ENCODE data around the gene COLEC12. TPM values are rescaled to one million over a fixed set of nuclear protein-coding genes. Genes with fewer than 3 reads are reported as not detected.

COLEC12 gene
- total RNA-seq, 2 donors from 2014 or later = not detected

DNA sequence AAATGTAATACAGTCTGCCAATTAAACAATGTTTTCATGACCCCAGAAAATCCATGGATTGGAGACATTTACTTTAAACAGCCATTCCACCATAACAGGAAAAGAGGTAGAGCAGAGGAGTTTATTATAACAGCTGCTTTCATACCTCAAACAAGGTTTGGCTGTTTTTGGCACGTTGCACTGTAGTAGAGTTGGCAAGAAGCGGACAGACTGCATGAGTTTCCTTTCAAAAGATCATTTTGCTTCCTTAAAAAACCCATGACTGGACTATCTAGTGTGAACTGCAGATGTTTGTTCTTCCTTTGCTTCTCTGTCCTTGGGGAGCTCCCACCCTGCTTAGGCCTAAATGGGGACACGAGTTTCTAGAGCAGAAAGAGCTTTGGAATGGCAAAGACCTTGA lies 124.2 kb downstream of the COLEC12 start:
- H3K36me3 Mint-ChIP-seq = no peaks in the 10 kb centered on the region
- DNase-seq (ENCODE audit: low spot score in 2 of 2) = no peak
- ATAC-seq = no peak
- no peak overlapping the region for H3K27ac Mint-ChIP-seq
- no peaks in the 10 kb centered on the region for H3K9me3 Mint-ChIP-seq

DNA sequence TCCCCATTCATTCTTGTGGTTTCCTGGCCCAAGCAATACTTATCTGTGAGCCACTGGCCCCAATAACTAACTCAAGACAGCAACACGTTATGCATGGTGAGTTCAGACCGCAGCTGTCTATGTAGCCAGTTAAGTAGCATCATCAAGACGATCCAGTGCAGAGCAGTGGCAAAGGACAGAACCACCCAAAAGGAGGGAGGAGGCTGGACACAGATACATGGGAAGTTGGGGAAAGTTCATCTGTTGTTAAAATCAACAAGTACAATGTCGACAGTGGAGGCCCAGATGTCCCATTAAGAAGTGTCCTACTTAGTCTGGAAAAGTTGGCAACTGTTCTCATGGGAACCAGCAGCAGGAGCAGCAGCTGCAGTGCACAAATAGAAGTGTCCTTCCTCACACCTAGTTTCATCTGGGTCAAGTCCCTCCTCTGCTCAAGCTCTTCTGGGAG lies 125.8 kb downstream of the COLEC12 start:
- no peak overlapping the region for H3K27ac Mint-ChIP-seq
- no peak for DNase-seq (ENCODE audit: low spot score in 2 of 2)
- H3K36me3 Mint-ChIP-seq = no peaks in the 10 kb centered on the region
- H3K9me3 Mint-ChIP-seq = no peaks in the 10 kb centered on the region
- no peak for ATAC-seq

DNA sequence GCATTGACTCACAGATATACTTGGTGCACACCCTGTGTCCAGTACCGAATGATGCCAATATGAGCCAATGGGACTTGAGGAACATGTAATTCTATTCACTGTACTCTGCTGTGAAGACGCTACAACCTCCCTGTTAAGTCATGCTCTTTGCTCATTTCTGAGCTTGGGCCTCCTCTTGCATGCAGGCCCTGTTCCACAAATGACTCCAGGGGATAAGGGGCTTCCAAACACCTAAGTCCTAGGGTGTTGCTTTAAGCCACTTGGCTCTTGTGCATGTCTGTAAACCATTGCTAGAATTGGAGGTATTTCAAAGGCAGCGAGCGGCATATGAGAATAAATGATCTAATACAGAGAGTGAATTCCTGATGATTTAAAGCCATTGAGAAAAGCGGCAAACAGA lies 126.7 kb downstream of the COLEC12 start:
- Mint-ChIP-seq H3K9me3 (no peaks in the 10 kb centered on the region), H3K36me3 (no peaks in the 10 kb centered on the region), H3K27ac (no peak overlapping the region)
- DNase-seq (ENCODE audit: low spot score in 2 of 2) = no peak
- ATAC-seq = no peak

DNA sequence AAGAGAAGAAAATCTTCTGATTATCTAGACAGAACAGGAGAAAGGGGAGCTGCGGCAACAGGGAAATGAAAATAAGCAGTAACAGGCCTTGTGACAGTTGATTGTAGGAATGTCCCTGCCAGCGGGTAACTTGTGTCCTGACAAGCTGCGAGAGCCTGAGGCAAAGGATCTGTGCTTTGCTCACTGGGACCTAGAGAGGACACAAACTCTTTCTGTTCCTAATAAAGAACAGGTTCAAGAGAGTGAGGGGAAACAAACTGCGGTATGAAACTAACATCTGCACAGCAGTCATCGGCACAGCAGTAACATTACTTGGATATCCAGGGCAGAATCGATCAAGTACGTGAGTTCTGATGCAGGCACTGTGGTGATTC lies 128.9 kb downstream of the COLEC12 start:
- H3K36me3 Mint-ChIP-seq = no peaks in the 10 kb centered on the region
- no peak for DNase-seq (ENCODE audit: low spot score in 2 of 2)
- ATAC-seq = no peak
- no peaks in the 10 kb centered on the region for H3K9me3 Mint-ChIP-seq
- no peak overlapping the region for H3K27ac Mint-ChIP-seq

DNA sequence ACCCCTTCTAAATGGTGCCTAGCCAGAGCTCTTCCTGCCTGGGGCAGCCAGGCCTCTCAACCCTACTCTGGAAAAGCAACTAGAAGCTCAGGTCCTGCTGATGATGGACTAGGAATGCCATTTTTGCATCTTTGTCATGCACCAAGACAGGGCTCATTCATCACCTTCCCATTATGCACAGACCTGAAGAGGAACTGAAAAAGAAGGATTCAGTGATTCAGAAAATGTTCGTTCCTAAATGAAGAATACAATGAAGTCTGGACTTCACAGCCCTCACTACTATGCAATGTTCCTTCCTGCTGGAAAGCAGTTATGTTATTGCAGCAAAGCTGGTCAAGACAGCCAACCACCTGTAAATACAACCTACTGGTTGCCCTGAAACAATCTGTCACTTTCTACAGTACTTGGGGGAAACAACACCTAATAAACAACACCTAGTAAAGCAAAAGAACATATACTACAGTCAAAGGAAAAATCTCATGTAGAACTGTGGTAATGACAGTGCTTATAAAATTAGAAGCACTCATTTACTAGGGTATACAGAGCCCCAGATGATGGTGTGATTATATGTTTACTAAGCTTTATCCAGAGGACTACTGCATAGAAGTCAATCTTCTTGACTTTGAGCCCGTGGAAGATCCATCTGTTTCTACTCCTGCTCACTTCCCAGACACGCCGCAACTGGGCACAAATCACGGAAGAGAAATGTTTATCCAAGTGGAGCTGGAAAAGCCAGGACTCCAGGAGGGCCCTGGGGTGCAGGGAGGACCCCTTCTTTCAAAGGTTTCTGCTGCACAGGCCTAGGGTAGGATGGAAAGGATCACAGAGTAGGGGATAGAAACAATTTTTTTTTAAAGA lies 129.5 kb downstream of the COLEC12 start:
- Mint-ChIP-seq H3K9me3 (no peaks in the 10 kb centered on the region), H3K36me3 (no peaks in the 10 kb centered on the region), H3K27ac (no peak overlapping the region)
- ATAC-seq (no peak), DNase-seq (ENCODE audit: low spot score in 2 of 2) (no peak)

DNA sequence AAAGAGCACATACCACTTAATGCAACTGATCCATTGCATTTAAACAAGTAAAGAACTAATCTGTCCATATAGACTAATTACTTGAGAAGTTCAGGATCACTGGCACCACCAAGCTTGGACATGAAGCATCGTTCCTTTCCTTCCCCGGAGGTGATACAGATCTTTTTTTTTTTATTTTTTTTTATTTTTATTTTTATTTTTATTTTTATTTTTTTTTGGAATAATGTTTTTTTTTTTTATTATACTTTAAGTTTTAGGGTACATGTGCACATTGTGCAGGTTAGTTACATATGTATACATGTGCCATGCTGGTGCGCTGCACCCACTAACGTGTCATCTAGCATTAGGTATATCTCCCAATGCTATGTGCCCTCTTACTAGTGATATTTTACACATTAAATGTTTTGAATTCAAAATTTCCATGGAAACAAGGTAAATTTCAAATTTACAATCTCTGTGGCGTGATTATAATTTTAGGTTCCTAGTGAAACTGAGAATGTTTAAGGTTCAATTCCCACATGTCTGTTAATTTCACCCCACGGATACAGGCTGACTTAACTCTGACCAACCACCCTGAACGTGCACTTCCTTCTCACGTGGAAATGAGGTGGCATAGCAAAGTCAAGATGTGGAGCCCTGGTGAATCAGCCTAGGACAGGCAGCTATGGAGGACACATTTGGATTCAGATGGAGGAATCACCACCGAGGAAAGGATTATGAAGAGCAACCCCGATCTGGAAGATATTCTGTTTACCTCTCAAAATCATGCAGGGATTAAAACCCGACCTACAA lies 131.1 kb downstream of the COLEC12 start:
- H3K36me3 Mint-ChIP-seq = no peaks in the 10 kb centered on the region
- no peak for ATAC-seq

DNA sequence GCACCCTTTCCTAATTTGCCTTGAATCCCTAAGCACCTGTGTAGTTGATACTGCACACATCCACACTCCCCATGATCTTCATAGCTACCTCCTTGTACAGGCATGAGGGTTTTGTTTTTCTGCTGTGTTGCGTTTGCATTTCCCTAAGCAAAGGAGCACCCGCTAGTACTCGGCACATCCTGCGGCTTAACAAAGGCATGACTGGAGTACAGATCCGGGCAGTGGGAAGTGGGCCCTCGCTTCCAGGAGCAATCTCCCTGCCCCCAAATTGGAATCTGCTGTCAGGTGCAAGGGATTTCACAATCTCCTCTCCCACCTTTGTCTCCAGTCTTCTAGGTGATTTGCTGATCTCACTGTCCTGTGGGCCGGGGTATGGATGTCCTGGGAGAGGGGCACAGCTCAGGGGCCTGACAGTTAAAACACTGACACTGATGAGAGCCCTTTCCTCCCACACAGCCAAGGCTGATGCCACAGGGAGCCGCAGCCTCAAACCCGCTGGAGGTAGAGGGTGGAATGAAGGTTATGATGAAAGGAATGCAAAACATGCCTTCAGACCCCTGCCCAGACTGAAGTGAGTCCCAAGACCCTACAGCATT lies 133.9 kb downstream of the COLEC12 start:
- ATAC-seq = no peak
- H3K9me3 Mint-ChIP-seq = no peaks in the 10 kb centered on the region
- H3K36me3 Mint-ChIP-seq = no peaks in the 10 kb centered on the region
- DNase-seq (ENCODE audit: low spot score in 2 of 2) = no peak
- H3K27ac Mint-ChIP-seq = no peak overlapping the region

More for the DNA sequence above, 131.1 kb downstream of the COLEC12 start:
- DNase-seq (ENCODE audit: low spot score in 2 of 2) = no peak
- Mint-ChIP-seq H3K9me3 (no peaks in the 10 kb centered on the region), H3K27ac (no peak overlapping the region)

DNA sequence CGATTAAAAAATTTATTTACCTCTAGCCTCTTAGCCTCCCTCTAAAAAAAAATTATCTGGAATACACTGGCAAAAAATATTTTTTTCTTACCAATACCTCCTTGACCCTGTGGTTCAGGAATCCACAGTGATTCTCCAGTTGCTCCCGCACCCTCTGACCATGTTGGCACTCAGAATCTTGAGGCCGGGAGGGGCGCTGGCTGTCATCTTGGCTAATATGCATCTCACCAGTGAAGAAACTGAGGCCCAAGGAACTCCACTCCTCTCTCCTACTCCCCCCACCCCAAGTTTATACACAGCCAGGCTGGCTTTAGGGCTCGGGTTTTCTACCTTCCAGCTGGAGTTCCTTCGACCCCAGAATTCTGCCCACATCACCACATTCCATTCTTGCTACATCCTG lies 134.8 kb downstream of the COLEC12 start:
- Mint-ChIP-seq H3K27ac (no peak overlapping the region), H3K36me3 (no peaks in the 10 kb centered on the region), H3K9me3 (no peaks in the 10 kb centered on the region)
- no peak for DNase-seq (ENCODE audit: low spot score in 2 of 2)
- ATAC-seq = no peak

DNA sequence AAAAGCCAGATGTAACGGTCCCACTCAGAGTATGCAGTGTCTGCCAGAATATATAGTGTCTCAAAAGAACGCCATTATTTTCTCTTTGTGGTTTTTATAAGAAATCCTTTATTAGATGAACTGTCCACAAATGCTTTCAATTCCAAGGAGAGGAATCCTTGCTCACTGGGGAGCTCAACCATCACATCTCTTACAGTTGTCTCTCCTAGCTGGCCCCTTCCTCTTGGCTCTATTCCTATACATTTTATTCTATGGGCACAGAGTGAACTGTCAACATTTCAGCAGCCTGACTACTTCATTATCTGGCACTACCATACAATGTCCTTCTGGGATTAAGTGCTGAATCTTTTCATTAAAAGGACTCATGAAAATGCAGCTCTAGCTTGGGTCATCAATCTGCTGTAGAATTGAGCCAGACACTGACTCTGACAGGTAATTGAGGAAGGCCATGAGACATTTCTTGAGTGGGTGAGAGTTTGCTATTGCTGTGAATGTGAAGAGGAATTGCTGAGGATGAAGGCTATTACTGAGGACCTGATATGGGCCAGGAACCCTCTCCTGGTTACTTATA lies 136.2 kb downstream of the COLEC12 start:
- Mint-ChIP-seq H3K36me3 (no peaks in the 10 kb centered on the region), H3K27ac (no peak overlapping the region), H3K9me3 (no peaks in the 10 kb centered on the region)
- ATAC-seq = no peak
- DNase-seq (ENCODE audit: low spot score in 2 of 2) = no peak

DNA sequence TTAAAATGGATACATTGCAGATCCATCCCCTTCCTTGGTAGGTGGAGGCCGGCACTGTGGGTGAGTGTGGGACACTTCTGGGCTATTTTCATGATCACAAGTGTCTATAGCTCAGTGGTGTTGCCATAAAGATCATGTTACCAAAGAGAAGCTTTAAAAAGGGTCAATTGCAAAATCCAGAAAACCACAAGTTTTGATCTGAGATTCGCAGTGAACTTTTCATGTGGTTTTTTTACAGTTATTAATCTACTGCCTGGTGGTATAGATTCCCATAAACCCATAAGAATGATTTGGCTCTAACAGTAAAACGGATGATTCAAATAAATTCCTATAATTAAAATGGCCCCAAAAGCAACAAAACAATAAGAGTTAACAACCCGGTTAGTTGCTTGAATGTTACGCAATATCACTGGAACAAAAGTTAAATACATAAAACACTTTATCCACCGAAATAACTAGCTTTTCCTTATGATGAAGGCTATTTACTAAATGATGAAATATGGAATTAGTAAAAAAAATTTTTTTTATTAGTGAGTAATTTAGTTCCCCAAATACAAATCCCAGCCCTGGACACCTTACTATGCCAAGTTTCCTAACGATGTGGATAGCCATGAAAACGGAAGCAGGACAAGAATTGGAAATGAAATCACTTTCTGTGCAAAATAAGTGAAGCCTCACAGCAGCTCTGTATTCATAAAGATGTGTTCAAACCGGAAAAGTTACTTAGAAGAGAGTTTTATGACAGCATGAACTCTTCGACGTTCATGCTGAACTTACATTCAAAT lies 137.0 kb downstream of the COLEC12 start:
- H3K9me3 Mint-ChIP-seq = no peaks in the 10 kb centered on the region
- H3K27ac Mint-ChIP-seq = no peak overlapping the region
- no peaks in the 10 kb centered on the region for H3K36me3 Mint-ChIP-seq
- ATAC-seq (no peak), DNase-seq (ENCODE audit: low spot score in 2 of 2) (no peak)

DNA sequence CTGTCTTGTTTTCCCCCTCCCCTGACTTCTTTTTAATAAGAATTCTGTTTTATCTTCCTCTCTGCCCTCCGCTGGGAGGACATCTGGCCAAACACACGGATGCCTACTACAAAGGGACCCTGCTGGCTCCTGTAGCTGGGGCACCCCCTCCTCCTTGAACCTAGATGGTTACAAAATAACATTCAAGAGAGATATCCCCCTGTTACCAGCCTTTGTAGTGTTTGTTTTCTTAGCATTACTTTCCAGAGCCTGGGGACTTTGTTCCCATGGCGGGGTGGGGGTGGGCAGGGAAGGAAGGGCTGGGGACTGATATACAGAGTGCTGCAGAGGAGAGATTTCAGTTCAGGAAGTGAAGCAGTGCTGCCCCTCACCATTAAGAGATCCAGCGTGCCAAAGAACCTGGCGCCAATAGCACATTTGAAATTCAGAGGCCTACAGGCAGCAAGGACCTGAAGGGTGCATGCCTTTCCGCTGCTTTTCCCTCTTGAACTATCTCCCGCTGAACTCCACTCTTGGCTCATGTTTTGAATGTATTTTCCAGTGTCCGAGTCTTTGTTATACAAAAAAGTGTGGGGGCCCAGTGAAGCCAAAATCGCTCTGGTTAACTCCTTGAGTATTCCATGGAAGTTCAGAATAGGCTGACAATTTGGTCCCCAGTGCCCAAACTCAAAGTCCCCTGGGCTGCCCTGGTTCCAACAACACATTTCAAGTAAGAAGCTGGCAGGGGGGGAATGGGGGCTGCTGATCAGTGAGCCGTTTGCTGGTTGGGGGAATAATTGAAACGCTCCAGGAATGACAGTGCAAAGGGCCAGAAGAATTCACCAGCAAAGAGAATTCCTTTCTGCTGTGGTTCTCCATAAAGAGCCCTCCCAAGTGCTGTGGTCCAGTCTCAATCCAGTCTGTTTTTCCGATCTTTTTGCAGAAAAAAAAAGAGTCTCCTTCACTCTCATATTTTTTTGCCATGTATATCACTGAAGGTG lies 137.9 kb downstream of the COLEC12 start:
- H3K27ac Mint-ChIP-seq = no peak overlapping the region
- no peaks in the 10 kb centered on the region for H3K9me3 Mint-ChIP-seq
- ATAC-seq (no peak), DNase-seq (ENCODE audit: low spot score in 2 of 2) (no peak)
- H3K36me3 Mint-ChIP-seq = no peaks in the 10 kb centered on the region

DNA sequence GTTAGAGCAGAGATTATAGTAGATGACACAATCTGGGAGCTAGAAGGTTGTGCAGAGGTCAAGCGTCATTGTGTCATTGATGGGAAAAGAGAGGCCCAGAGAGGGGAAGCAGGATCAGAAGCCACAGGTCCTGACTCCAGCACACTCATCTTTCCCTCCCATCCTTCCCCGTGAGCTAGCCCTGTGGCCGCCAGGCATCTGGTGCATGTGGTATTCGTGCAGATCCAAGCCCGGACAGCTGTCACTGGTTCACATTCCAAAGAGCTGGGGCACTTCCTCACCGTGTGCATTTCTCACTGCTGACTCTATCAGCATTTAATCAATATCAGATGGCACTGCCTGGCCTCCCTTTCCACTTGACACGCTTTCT lies 138.6 kb downstream of the COLEC12 start:
- DNase-seq (ENCODE audit: low spot score in 2 of 2) (no peak), ATAC-seq (no peak)
- Mint-ChIP-seq H3K27ac (no peak overlapping the region), H3K36me3 (no peaks in the 10 kb centered on the region), H3K9me3 (no peaks in the 10 kb centered on the region)

DNA sequence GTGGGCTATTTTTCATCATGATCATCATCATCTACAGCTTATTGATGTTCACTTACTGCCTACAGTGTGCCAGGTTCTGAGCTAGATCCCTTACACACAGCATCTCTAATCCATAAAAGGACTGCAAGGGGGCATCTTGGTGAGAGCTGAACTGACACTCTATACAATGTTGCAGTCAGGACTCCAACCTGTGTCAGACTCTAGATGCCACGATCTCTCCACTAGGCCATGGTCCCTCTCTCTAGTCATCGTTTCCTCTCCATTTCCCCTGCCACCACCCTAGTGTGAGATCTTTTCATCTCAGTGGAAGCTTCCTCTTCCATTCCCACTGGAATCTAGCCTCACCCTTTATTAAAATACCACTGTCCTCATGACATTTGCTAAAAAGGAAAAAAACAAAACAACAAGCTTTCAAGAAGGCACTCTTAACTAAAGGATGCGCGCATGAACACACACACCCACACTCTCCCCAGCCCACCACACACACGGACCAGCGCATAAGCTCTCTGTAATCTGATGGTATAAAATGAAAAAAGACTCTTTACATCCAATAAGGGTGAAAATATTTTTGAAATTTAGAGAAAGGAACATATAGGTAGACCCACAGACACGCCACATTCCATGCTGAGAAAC lies 139.3 kb downstream of the COLEC12 start:
- Mint-ChIP-seq H3K36me3 (no peaks in the 10 kb centered on the region), H3K9me3 (no peaks in the 10 kb centered on the region), H3K27ac (no peak overlapping the region)
- DNase-seq (ENCODE audit: low spot score in 2 of 2) (no peak), ATAC-seq (no peak)

DNA sequence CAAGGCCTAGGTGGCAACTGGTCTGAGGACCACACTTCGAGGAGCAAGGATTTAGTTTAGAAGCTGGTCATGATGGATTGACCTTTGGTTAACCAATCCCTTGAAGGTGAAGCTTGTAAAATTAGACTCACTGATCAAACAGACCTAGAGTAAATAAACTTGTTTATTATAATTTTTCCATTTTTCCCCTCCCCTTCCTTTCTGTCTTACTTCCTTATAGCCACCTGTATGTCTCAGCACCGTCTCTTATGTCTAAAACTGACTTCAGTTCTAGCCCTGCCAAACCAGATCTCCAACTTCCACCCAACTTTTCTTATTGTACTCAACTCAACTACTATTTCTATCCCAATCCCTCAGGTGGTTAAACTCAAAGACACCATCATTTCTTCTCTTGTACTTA lies 139.8 kb downstream of the COLEC12 start:
- DNase-seq (ENCODE audit: low spot score in 2 of 2) = no peak
- ATAC-seq = no peak
- Mint-ChIP-seq H3K9me3 (no peaks in the 10 kb centered on the region), H3K27ac (no peak overlapping the region), H3K36me3 (no peaks in the 10 kb centered on the region)

DNA sequence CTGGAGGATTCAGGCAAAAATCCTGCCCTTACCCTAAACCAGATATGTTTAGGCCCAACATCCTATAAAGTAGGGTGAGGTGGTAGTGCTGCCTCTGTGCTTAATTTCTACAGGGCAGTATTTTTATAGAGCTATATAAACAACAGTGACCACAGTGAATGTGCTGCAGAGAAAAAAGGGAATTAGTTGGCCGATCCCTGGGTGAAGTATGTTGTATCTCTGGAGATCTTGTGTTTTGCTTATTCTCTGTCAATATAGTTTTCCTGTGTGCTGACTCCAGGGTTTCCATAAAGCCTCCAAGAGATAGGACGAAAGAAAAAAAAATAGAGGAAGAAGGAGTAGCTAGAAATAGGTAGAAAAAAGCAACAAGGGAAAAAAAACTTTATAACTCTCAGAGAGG lies 143.7 kb downstream of the COLEC12 start:
- no peaks in the 10 kb centered on the region for H3K36me3 Mint-ChIP-seq
- DNase-seq (ENCODE audit: low spot score in 2 of 2) (no peak), ATAC-seq (no peak)
- H3K27ac Mint-ChIP-seq = no peak overlapping the region
- no peaks in the 10 kb centered on the region for H3K9me3 Mint-ChIP-seq

Measured in activated naive CD4-positive, alpha-beta T cell treated with anti-CD3 and anti-CD28 coated beads, Interleukin-2, amount 50 U/mL, for 72 hours (primary cell).